Activated CD8-positive, alpha-beta T cell treated with anti-CD3 and anti-CD28 coated beads, Interleukin-2, amount 10 ng/mL, durations not matched to agents 7 days and 5 days (primary cell): ENCODE measurements around the gene CENPN. TPM values are rescaled to one million over a fixed set of nuclear protein-coding genes. Genes with fewer than 3 reads are reported as not detected.

Source experiments
- ATAC-seq: fragments of 150-1000 bp; cut with Tn5 transposase; one replicate; pipeline ENCODE4 v1.10.0; 2021; ENCODE audit warnings: moderate library complexity
- CTCF ChIA-PET: fragments of 350-600 bp; sonication (Branson Sonifier 250); formaldehyde crosslinking; loops from one replicate; lab custom pipeline; 2021; ENCODE audit warnings: antibody characterized with exemption; lab: Charles Lee
- POLR2A ChIA-PET: fragments of 350-600 bp; sonication (Branson Sonifier 250); formaldehyde crosslinking; loops from one replicate; lab custom pipeline; 2021; ENCODE audit warnings: antibody characterized with exemption; lab: Charles Lee
- DNase-seq: peaks from one replicate; pipeline ENCODE4 v3.0.0-alpha.2; 2020
- H3K27ac Mint-ChIP-seq: one replicate; pipeline ENCODE4 v1.8.0; 2021; ENCODE audit warnings: mild to moderate bottlenecking, mixed read lengths
- H3K27me3 Mint-ChIP-seq: one replicate; pipeline ENCODE4 v1.8.0; 2021; ENCODE audit warnings: low read depth, mixed read lengths
- H3K36me3 Mint-ChIP-seq: one replicate; pipeline ENCODE4 v1.8.0; 2021; ENCODE audit warnings: low read depth, mixed read lengths
- H3K4me1 Mint-ChIP-seq: one replicate; pipeline ENCODE4 v1.8.0; 2021; ENCODE audit warnings: low read depth, mixed read lengths
- H3K4me3 Mint-ChIP-seq: one replicate; pipeline ENCODE4 v1.8.0; 2021; ENCODE audit warnings: mild to moderate bottlenecking, mixed read lengths
- H3K9me3 Mint-ChIP-seq: one replicate; pipeline ENCODE4 v1.8.0; 2022; ENCODE audit warnings: mixed read lengths; ENCODE audit not compliant: insufficient read depth
- total RNA-seq, 2 experiments: library from RNA; stranded (reverse); gene quantifications; one replicate each; pipeline ENCODE4 v1.2.3, GENCODE V29; 2021

The CENPN gene
- total RNA-seq, 2 experiments from 2014 or later: 65.2 to 67.2 TPM

- Mint-ChIP-seq H3K9me3 (no peaks in the 10 kb centered on the region), H3K4me3 (no peak overlapping the region), H3K36me3 (no peaks in the 10 kb centered on the region), H3K27ac (no peak overlapping the region), H3K27me3 (no peaks in the 10 kb centered on the region), H3K4me1 (peaks cover 4% of the 10 kb centered on the region)
- ChIA-PET CTCF (no interaction called here), POLR2A (no interaction called here)
- DNase-seq (no peak), ATAC-seq (no peak)
Observed at GRCh38 chr16:81081014-81081413, 74.0 kb downstream of the CENPN start.

Other genes starting within 250 kb of the CENPN start
- 10 to 100 TPM; 15.5 to 16.5 TPM for gene CDYL2, start 202.6 kb upstream of the CENPN start, total RNA-seq
- 100 to 1,000 TPM in 1 of 2 experiments, 10 to 100 TPM in 1; 95.9 to 108 TPM for gene CMC2, start 329 bp upstream of the CENPN start, total RNA-seq
- gene ATMIN, start 28.6 kb downstream of the CENPN start, total RNA-seq: 10 to 100 TPM; 23.3 to 27.0 TPM
- gene C16orf46, start 70.0 kb downstream of the CENPN start, total RNA-seq: under 1 TPM in 1 of 2 experiments, not detected in 1; 0.23 TPM
- gene GCSH, start 89.2 kb downstream of the CENPN start, total RNA-seq: 10 to 100 TPM; 10.1 to 13.9 TPM
- not detected for gene BCO1, start 231.5 kb downstream of the CENPN start, total RNA-seq